Adrenal gland (tissue), 5 donors: ENCODE results near the gene VPS13D.

ENCODE experiments used
- CTCF ChIP-seq, 6 experiments: fragments of 450-650 bp in 4 of 6; fragments of 200-600 bp in 2 of 6; sonication (generic) in 1 of 6; IDR thresholded peaks; 1 replicate in 5 of 6; 2 replicates in 1 of 6; pipeline versions ENCODE4 v1.5.1 to v1.8.0; 2016 to 2021; ENCODE audit warnings: antibody characterized with exemption in 6 of 6, mild to moderate bottlenecking in 2 of 6, moderate library complexity in 1 of 6
- POLR2A ChIP-seq, 2 donors: fragments of 450-650 bp; IDR thresholded peaks; one replicate each; pipeline ENCODE4 v1.6.1; 2017; ENCODE audit warnings: antibody characterized with exemption in 2 of 2, mild to moderate bottlenecking in 2 of 2, moderate library complexity in 1 of 2
- donor health status: DM: no; HTN: no; CAD: no.

GRCh38 chr1:12464598-12465056, 234.8 kb downstream of the VPS13D start:
- TF ChIP-seq POLR2A (IDR thresholded peaks at IDR 0.05) (no peak), CTCF (IDR thresholded peaks at IDR 0.05) (no peak)
